Astrocyte of the cerebellum (primary cell): ENCODE results near the gene DGKD.

Source experiments
- DNase-seq: peaks from one replicate; pipeline ENCODE4 v3.0.0-alpha.2; 2011; ENCODE audit warnings: low read depth
- H3K4me3 ChIP-seq: 2 replicates; pipeline ENCODE4 v1.5.1; 2011; ENCODE audit warnings: mild to moderate bottlenecking, low read depth, low read length, moderate library complexity
- in situ Hi-C: cut with HindIII; loops from 2 replicates; pipeline ENCODE4 v1.10.0; 2017; ENCODE audit warnings: low sequenced_read_pairs
- TF ChIP-seq, protein P1 (sequence below): IDR thresholded peaks from 2 replicates; pipeline ENCODE4 v1.5.1; 2012; ENCODE audit warnings: low read length, low read depth, moderate library complexity, mild to moderate bottlenecking; ENCODE audit errors: missing control alignments

The DGKD gene

DNA sequence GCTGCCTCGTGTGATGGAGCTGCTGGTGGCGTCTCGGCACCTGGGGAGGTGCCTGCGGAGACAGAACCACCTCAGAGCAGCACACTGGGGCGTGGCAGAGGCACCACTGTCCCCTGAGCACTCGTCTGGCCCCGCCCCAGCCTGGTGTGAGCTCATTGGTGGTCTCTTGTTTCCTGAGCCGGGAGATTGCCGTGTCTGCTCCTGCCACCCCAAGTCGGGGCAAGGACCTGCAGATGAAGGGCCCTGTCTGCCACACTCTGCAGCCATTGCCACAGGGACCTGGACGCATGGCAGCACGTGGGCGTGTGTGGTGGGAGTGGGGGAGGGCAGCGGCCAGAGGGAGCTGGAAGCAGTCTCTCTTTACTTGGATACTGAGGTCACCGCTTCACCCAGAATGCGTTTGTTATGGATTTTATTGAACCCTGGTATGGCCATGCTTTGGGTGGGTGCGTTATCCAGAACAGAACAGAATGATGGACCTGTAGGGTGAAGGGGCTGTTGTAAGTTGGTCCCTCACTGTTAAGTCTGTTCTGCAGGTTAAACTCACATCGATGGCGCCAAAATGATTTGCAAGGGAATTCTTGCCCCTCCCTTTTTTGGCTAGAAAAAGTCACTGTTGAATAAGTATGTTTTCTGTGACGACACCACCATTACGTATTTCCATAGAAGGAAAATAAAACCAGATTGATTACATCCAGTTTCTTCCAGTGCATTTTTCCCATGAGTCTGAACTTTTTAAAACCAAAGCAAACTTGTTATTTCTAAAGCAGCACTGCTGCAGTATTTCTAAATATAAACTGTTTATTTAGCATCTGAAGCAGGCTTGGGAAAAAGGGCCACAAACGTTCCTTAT lies 120.2 kb downstream of the DGKD start:
- TF ChIP-seq, protein P1, sequence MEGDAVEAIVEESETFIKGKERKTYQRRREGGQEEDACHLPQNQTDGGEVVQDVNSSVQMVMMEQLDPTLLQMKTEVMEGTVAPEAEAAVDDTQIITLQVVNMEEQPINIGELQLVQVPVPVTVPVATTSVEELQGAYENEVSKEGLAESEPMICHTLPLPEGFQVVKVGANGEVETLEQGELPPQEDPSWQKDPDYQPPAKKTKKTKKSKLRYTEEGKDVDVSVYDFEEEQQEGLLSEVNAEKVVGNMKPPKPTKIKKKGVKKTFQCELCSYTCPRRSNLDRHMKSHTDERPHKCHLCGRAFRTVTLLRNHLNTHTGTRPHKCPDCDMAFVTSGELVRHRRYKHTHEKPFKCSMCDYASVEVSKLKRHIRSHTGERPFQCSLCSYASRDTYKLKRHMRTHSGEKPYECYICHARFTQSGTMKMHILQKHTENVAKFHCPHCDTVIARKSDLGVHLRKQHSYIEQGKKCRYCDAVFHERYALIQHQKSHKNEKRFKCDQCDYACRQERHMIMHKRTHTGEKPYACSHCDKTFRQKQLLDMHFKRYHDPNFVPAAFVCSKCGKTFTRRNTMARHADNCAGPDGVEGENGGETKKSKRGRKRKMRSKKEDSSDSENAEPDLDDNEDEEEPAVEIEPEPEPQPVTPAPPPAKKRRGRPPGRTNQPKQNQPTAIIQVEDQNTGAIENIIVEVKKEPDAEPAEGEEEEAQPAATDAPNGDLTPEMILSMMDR: no peak
- in situ Hi-C loops: no loop called here

DNA sequence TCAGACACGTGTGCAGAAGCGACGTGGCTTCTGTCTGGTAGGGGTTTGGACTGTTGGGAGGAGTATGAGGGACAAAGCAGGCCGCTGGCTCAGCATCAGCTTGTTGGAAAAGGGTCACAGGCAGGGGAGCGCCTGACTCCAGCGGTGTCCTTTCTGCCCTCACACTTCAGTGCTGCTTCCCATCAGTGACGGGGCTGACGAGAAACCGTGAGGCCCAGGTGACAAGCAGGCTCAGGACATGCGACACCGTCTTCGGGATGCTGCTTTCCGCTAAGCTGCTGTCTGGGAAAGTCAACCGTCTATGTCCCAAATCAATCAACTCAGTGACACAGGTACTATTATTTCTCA lies 121.7 kb downstream of the DGKD start:
- H3K4me3 ChIP-seq: no peak overlapping the region
- DNase-seq: no peak
- in situ Hi-C loops: no loop called here
- TF ChIP-seq, protein P1: no peak

More for the DNA sequence above, 120.2 kb downstream of the DGKD start:
- H3K4me3 ChIP-seq: no peak overlapping the region
- DNase-seq: no peak

DNA sequence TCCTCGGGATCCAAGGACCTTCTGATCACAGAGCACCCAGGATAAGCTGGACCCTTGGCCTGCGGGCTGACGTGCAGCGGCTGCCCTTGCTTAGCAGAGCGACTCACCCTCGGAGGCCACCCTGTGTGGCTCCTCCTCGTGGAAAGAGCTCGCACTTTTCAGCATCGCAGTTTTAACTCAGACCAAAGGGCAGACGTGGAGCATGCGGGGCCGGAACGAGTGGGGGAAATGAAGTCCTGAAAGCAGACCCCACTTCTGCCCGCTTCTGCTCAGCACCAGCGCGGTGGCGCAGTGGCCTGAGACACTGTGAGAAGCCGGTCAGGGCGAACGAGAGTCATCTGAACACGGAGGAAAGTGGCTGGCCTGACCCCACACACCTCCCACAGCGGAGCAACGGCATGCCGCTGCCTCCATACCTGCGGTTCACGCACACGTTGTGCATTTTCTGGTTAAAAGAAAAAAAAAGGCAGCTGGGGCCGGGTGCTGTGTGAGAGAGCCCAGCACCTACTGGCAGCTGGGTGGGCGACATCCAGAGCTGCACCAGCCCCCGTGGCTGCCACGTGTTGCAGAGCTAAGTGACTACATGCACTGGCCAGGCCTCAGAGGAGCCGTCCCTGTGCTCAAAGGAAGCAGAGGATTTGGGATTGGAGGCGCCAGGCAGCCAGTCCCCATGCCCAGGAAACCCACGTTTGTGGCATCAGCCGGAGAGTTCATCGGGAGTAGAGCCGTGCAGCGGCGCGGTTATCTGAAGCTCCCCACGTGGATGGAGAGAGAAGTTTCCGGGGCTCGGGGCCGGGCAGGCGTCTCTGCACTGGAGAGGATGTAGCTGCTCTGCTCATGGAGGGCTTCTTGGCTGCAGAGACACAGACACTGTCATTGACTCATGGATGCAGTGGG lies 122.6 kb downstream of the DGKD start:
- no peak overlapping the region for H3K4me3 ChIP-seq
- DNase-seq: no peak
- in situ Hi-C loops: no loop called here
- TF ChIP-seq, protein P1: no peak

- TF ChIP-seq, protein P1: no peak
- H3K4me3 ChIP-seq: no peak overlapping the region
- in situ Hi-C loops: no loop called here
- no peak for DNase-seq
Observed at GRCh38 chr2:233477548-233478433, 123.5 kb downstream of the DGKD start.

- no peak overlapping the region for H3K4me3 ChIP-seq
- DNase-seq: no peak
- TF ChIP-seq, protein P1: no peak
- in situ Hi-C loops: no loop called here
Observed at GRCh38 chr2:233479616-233480489, 125.6 kb downstream of the DGKD start.
